ENCODE measurements around the gene ADGRG4. TPM values are rescaled to one million over a fixed set of nuclear protein-coding genes. Genes with fewer than 3 reads are reported as not detected.
"Not testable (repeated sequence)": the region's sequence is repeated elsewhere in the genome, so short reads cannot be mapped to it uniquely, and the experiment has no call there.

The ADGRG4 gene
- total RNA-seq, 1 donor from 2014 or later, result under 0.01 TPM

- Histone ChIP-seq H3K27ac (ENCODE audit: low read depth, low read length) (no peak overlapping the region), H3K27me3 (ENCODE audit: control insufficient read depth in 3 of 3, insufficient read depth in 3 of 3, low read length in 3 of 3) (peaks cover 0 to 10% (median 0%) of the 10 kb centered on the region in 3 donors), H3K4me1 (ENCODE audit: control insufficient read depth in 3 of 3, insufficient read depth in 3 of 3, low read length in 3 of 3) (no peaks in the 10 kb centered on the region), H3K9ac (ENCODE audit: low read depth in 1 of 3, low read length in 3 of 3) (no peak overlapping the region), H3K9me3 (ENCODE audit: control insufficient read depth in 3 of 3, low read length in 3 of 3) (no peaks in the 10 kb centered on the region), H3K4me3 (ENCODE audit: low read length in 3 of 3) (no peak overlapping the region), H3K36me3 (ENCODE audit: control insufficient read depth in 3 of 3, insufficient read depth in 3 of 3, low read length in 3 of 3) (no peaks in the 10 kb centered on the region)
Observed at GRCh38 chrX:136405126-136405525, 104.4 kb downstream of the ADGRG4 start.

GRCh38 chrX:136417806-136418205, 117.0 kb downstream of the ADGRG4 start:
- peaks cover 0 to 4% (median 0%) of the 10 kb centered on the region in 3 donors for H3K27me3 ChIP-seq (ENCODE audit: control insufficient read depth in 3 of 3, insufficient read depth in 3 of 3, low read length in 3 of 3)
- H3K9me3 ChIP-seq (ENCODE audit: control insufficient read depth in 3 of 3, low read length in 3 of 3), result peaks cover 0 to 2% (median 0%) of the 10 kb centered on the region in 3 donors
- no peaks in the 10 kb centered on the region for H3K36me3 ChIP-seq (ENCODE audit: control insufficient read depth in 3 of 3, insufficient read depth in 3 of 3, low read length in 3 of 3)
- H3K9ac ChIP-seq (ENCODE audit: low read depth in 1 of 3, low read length in 3 of 3), result no peak overlapping the region
- no peak overlapping the region for H3K27ac ChIP-seq (ENCODE audit: low read depth, low read length)
- H3K4me3 ChIP-seq (ENCODE audit: low read length in 3 of 3), result no peak overlapping the region
- H3K4me1 ChIP-seq (ENCODE audit: control insufficient read depth in 3 of 3, insufficient read depth in 3 of 3, low read length in 3 of 3), result no peaks in the 10 kb centered on the region

- H3K27me3 ChIP-seq (ENCODE audit: control insufficient read depth in 3 of 3, insufficient read depth in 3 of 3, low read length in 3 of 3), result no peaks in the 10 kb centered on the region
- H3K4me3 ChIP-seq (ENCODE audit: low read length in 3 of 3), result no peak overlapping the region
- H3K9me3 ChIP-seq (ENCODE audit: control insufficient read depth in 3 of 3, low read length in 3 of 3), result peaks cover 0 to 2% (median 0%) of the 10 kb centered on the region in 3 donors
- H3K4me1 ChIP-seq (ENCODE audit: control insufficient read depth in 3 of 3, insufficient read depth in 3 of 3, low read length in 3 of 3), result no peaks in the 10 kb centered on the region
- H3K36me3 ChIP-seq (ENCODE audit: control insufficient read depth in 3 of 3, insufficient read depth in 3 of 3, low read length in 3 of 3), result no peaks in the 10 kb centered on the region
- H3K9ac ChIP-seq (ENCODE audit: low read depth in 1 of 3, low read length in 3 of 3), result no peak overlapping the region
- H3K27ac ChIP-seq (ENCODE audit: low read depth, low read length), result no peak overlapping the region
Observed at GRCh38 chrX:136421338-136421737, 120.6 kb downstream of the ADGRG4 start.

GRCh38 chrX:136423724-136424123, 123.0 kb downstream of the ADGRG4 start:
- Histone ChIP-seq H3K27ac (ENCODE audit: low read depth, low read length) (no peak overlapping the region), H3K4me1 (ENCODE audit: control insufficient read depth in 3 of 3, insufficient read depth in 3 of 3, low read length in 3 of 3) (no peaks in the 10 kb centered on the region), H3K9ac (ENCODE audit: low read depth in 1 of 3, low read length in 3 of 3) (no peak overlapping the region), H3K27me3 (ENCODE audit: control insufficient read depth in 3 of 3, insufficient read depth in 3 of 3, low read length in 3 of 3) (no peaks in the 10 kb centered on the region), H3K36me3 (ENCODE audit: control insufficient read depth in 3 of 3, insufficient read depth in 3 of 3, low read length in 3 of 3) (no peaks in the 10 kb centered on the region), H3K4me3 (ENCODE audit: low read length in 3 of 3) (no peak overlapping the region), H3K9me3 (ENCODE audit: control insufficient read depth in 3 of 3, low read length in 3 of 3) (peaks cover 0 to 2% (median 0%) of the 10 kb centered on the region in 3 donors)

GRCh38 chrX:136425996-136426395, 125.2 kb downstream of the ADGRG4 start:
- Histone ChIP-seq H3K9ac (ENCODE audit: low read depth in 1 of 3, low read length in 3 of 3) (no peak overlapping the region), H3K36me3 (ENCODE audit: control insufficient read depth in 3 of 3, insufficient read depth in 3 of 3, low read length in 3 of 3) (no peaks in the 10 kb centered on the region), H3K4me1 (ENCODE audit: control insufficient read depth in 3 of 3, insufficient read depth in 3 of 3, low read length in 3 of 3) (no peaks in the 10 kb centered on the region), H3K27me3 (ENCODE audit: control insufficient read depth in 3 of 3, insufficient read depth in 3 of 3, low read length in 3 of 3) (no peaks in the 10 kb centered on the region), H3K4me3 (ENCODE audit: low read length in 3 of 3) (no peak overlapping the region), H3K9me3 (ENCODE audit: control insufficient read depth in 3 of 3, low read length in 3 of 3) (peaks cover 0 to 2% (median 0%) of the 10 kb centered on the region in 3 donors), H3K27ac (ENCODE audit: low read depth, low read length) (no peak overlapping the region)

- Histone ChIP-seq H3K4me3 (ENCODE audit: low read length in 3 of 3) (no peak overlapping the region), H3K9me3 (ENCODE audit: control insufficient read depth in 3 of 3, low read length in 3 of 3) (no peaks in the 10 kb centered on the region), H3K4me1 (ENCODE audit: control insufficient read depth in 3 of 3, insufficient read depth in 3 of 3, low read length in 3 of 3) (no peaks in the 10 kb centered on the region), H3K9ac (ENCODE audit: low read depth in 1 of 3, low read length in 3 of 3) (no peak overlapping the region), H3K27me3 (ENCODE audit: control insufficient read depth in 3 of 3, insufficient read depth in 3 of 3, low read length in 3 of 3) (no peaks in the 10 kb centered on the region), H3K27ac (ENCODE audit: low read depth, low read length) (no peak overlapping the region), H3K36me3 (ENCODE audit: control insufficient read depth in 3 of 3, insufficient read depth in 3 of 3, low read length in 3 of 3) (no peaks in the 10 kb centered on the region)
Observed at GRCh38 chrX:136431625-136432024, 130.9 kb downstream of the ADGRG4 start.

GRCh38 chrX:136437774-136438173, 137.0 kb downstream of the ADGRG4 start:
- Histone ChIP-seq H3K4me3 (ENCODE audit: low read length in 3 of 3) (no peak overlapping the region), H3K9ac (ENCODE audit: low read depth in 1 of 3, low read length in 3 of 3) (no peak overlapping the region)

GRCh38 chrX:136438192-136438591, 137.4 kb downstream of the ADGRG4 start:
- Histone ChIP-seq H3K4me1 (ENCODE audit: control insufficient read depth in 3 of 3, insufficient read depth in 3 of 3, low read length in 3 of 3) (no peaks in the 10 kb centered on the region), H3K9me3 (ENCODE audit: control insufficient read depth in 3 of 3, low read length in 3 of 3) (no peaks in the 10 kb centered on the region), H3K27ac (ENCODE audit: low read depth, low read length) (no peak overlapping the region), H3K27me3 (ENCODE audit: control insufficient read depth in 3 of 3, insufficient read depth in 3 of 3, low read length in 3 of 3) (no peaks in the 10 kb centered on the region), H3K36me3 (ENCODE audit: control insufficient read depth in 3 of 3, insufficient read depth in 3 of 3, low read length in 3 of 3) (no peaks in the 10 kb centered on the region), H3K9ac (ENCODE audit: low read depth in 1 of 3, low read length in 3 of 3) (no peak overlapping the region), H3K4me3 (ENCODE audit: low read length in 3 of 3) (no peak overlapping the region)

More at GRCh38 chrX:136437774-136438173, 137.0 kb downstream of the ADGRG4 start:
- H3K4me1 ChIP-seq (ENCODE audit: control insufficient read depth in 3 of 3, insufficient read depth in 3 of 3, low read length in 3 of 3), result no peaks in the 10 kb centered on the region
- H3K27ac ChIP-seq (ENCODE audit: low read depth, low read length), result no peak overlapping the region
- no peaks in the 10 kb centered on the region for H3K36me3 ChIP-seq (ENCODE audit: control insufficient read depth in 3 of 3, insufficient read depth in 3 of 3, low read length in 3 of 3)
- no peaks in the 10 kb centered on the region for H3K27me3 ChIP-seq (ENCODE audit: control insufficient read depth in 3 of 3, insufficient read depth in 3 of 3, low read length in 3 of 3)
- no peaks in the 10 kb centered on the region for H3K9me3 ChIP-seq (ENCODE audit: control insufficient read depth in 3 of 3, low read length in 3 of 3)

GRCh38 chrX:136445674-136446073, 144.9 kb downstream of the ADGRG4 start:
- H3K9me3 ChIP-seq (ENCODE audit: control insufficient read depth in 3 of 3, low read length in 3 of 3); H3K4me3 ChIP-seq (ENCODE audit: low read length in 3 of 3); H3K4me1 ChIP-seq (ENCODE audit: control insufficient read depth in 3 of 3, insufficient read depth in 3 of 3, low read length in 3 of 3): not testable (repeated sequence)

GRCh38 chrX:136446208-136446607, 145.4 kb downstream of the ADGRG4 start:
- Histone ChIP-seq H3K4me3 (ENCODE audit: low read length in 3 of 3) (no peak overlapping the region), H3K27me3 (ENCODE audit: control insufficient read depth in 3 of 3, insufficient read depth in 3 of 3, low read length in 3 of 3) (no peaks in the 10 kb centered on the region), H3K36me3 (ENCODE audit: control insufficient read depth in 3 of 3, insufficient read depth in 3 of 3, low read length in 3 of 3) (no peaks in the 10 kb centered on the region), H3K4me1 (ENCODE audit: control insufficient read depth in 3 of 3, insufficient read depth in 3 of 3, low read length in 3 of 3) (no peaks in the 10 kb centered on the region), H3K9ac (ENCODE audit: low read depth in 1 of 3, low read length in 3 of 3) (no peak overlapping the region), H3K27ac (ENCODE audit: low read depth, low read length) (no peak overlapping the region), H3K9me3 (ENCODE audit: control insufficient read depth in 3 of 3, low read length in 3 of 3) (no peaks in the 10 kb centered on the region)

More at GRCh38 chrX:136445674-136446073, 144.9 kb downstream of the ADGRG4 start:
- H3K27ac ChIP-seq (ENCODE audit: low read depth, low read length); H3K9ac ChIP-seq (ENCODE audit: low read depth in 1 of 3, low read length in 3 of 3); H3K36me3 ChIP-seq (ENCODE audit: control insufficient read depth in 3 of 3, insufficient read depth in 3 of 3, low read length in 3 of 3); H3K27me3 ChIP-seq (ENCODE audit: control insufficient read depth in 3 of 3, insufficient read depth in 3 of 3, low read length in 3 of 3): not testable (repeated sequence)

- no peaks in the 10 kb centered on the region for H3K4me1 ChIP-seq (ENCODE audit: control insufficient read depth in 3 of 3, insufficient read depth in 3 of 3, low read length in 3 of 3)
- no peak overlapping the region for H3K9ac ChIP-seq (ENCODE audit: low read depth in 1 of 3, low read length in 3 of 3)
- no peak overlapping the region for H3K4me3 ChIP-seq (ENCODE audit: low read length in 3 of 3)
- H3K27ac ChIP-seq (ENCODE audit: low read depth, low read length), result no peak overlapping the region
- no peaks in the 10 kb centered on the region for H3K9me3 ChIP-seq (ENCODE audit: control insufficient read depth in 3 of 3, low read length in 3 of 3)
- H3K36me3 ChIP-seq (ENCODE audit: control insufficient read depth in 3 of 3, insufficient read depth in 3 of 3, low read length in 3 of 3), result no peaks in the 10 kb centered on the region
- H3K27me3 ChIP-seq (ENCODE audit: control insufficient read depth in 3 of 3, insufficient read depth in 3 of 3, low read length in 3 of 3), result no peaks in the 10 kb centered on the region
Observed at GRCh38 chrX:136447308-136447707, 146.5 kb downstream of the ADGRG4 start.

Measured in skeletal muscle tissue (tissue), 4 donors.